Upper lobe of right lung (tissue), 1 donor: ENCODE results near the gene ANKRD22. TPM values are rescaled to one million over a fixed set of nuclear protein-coding genes. Genes with fewer than 3 reads are reported as not detected.
A peak's percentile ranks its signal among the peaks of the same experiment; 100 is the strongest.

Experiments used
- ATAC-seq: fragments of 200-7000 bp; cut with Tn5 transposase; one replicate; pipeline ENCODE4 v1.9.1; 2020; ENCODE audit warnings: mild to moderate bottlenecking, moderate library complexity
- DNase-seq: peaks from one replicate; pipeline ENCODE4 v3.0.0-alpha.2; 2020
- H3K27ac ChIP-seq: fragments of 200-600 bp; one replicate; pipeline ENCODE4 v1.8.0; 2022
- H3K27me3 ChIP-seq: fragments of 200-600 bp; one replicate; pipeline ENCODE4 v1.8.0; 2022; ENCODE audit warnings: mild to moderate bottlenecking
- H3K36me3 ChIP-seq: fragments of 200-600 bp; one replicate; pipeline ENCODE4 v1.8.0; 2022
- H3K4me1 ChIP-seq: fragments of 200-600 bp; one replicate; pipeline ENCODE4 v1.8.0; 2022
- H3K4me3 ChIP-seq: fragments of 200-600 bp; one replicate; pipeline ENCODE4 v1.8.0; 2022; ENCODE audit warnings: mild to moderate bottlenecking
- H3K9me3 ChIP-seq: fragments of 200-600 bp; one replicate; pipeline ENCODE4 v1.8.0; 2022
- intact Hi-C: fragments of 100-400 bp; cut with DNase I; formaldehyde crosslinking; loops from one replicate; pipeline ENCODE4 v1.11.0; 2022
- total RNA-seq: library from RNA; stranded (reverse); fragmentation: NEBNext Ultra II Directional; extraction: Animal tissue kit (Norgen Biotek cat#: 25700); gene quantifications from one replicate; pipeline ENCODE4 v1.2.1, GENCODE V29; 2021
- TF ChIP-seq, protein P1 (sequence below): fragments of 200-600 bp; IDR thresholded peaks from one replicate; pipeline ENCODE4 v1.8.0; 2022; ENCODE audit warnings: antibody characterized with exemption
- donor health status: DM: no; HTN: yes; CAD: no; lungs with severe emphysema.

Gene ANKRD22
- total RNA-seq, 1 donor from 2014 or later: 2.3 TPM

DNA sequence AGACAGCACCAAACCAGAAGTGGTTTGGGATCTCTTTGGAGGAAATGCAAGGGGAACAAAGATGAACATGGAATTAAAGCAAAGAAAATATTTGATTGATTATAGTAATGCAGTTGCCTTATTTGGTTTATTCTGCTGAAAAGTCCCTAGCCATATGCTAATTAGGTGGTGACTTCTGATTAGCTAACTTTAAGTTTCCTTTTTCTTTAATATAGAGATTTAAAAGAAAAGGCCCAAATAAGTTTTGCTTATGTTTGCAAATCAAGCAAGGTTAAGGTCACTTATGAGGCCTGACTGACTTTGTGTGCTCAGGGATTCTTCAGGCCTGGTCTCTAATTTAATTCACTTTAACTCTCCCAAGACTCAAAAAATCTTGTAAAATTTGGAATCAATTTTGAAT lies 6.2 kb upstream of the ANKRD22 start:
- intact Hi-C loops: no loop called here
- TF ChIP-seq, protein P1, sequence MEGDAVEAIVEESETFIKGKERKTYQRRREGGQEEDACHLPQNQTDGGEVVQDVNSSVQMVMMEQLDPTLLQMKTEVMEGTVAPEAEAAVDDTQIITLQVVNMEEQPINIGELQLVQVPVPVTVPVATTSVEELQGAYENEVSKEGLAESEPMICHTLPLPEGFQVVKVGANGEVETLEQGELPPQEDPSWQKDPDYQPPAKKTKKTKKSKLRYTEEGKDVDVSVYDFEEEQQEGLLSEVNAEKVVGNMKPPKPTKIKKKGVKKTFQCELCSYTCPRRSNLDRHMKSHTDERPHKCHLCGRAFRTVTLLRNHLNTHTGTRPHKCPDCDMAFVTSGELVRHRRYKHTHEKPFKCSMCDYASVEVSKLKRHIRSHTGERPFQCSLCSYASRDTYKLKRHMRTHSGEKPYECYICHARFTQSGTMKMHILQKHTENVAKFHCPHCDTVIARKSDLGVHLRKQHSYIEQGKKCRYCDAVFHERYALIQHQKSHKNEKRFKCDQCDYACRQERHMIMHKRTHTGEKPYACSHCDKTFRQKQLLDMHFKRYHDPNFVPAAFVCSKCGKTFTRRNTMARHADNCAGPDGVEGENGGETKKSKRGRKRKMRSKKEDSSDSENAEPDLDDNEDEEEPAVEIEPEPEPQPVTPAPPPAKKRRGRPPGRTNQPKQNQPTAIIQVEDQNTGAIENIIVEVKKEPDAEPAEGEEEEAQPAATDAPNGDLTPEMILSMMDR: no peak
- no peaks in the 10 kb centered on the region for H3K36me3 ChIP-seq
- ATAC-seq (no peak), DNase-seq (no peak)
- H3K27ac ChIP-seq: no peak overlapping the region
- H3K4me1 ChIP-seq: peaks cover under 1% of the 10 kb centered on the region
- H3K4me3 ChIP-seq: no peak overlapping the region
- no peaks in the 10 kb centered on the region for H3K9me3 ChIP-seq
- no peaks in the 10 kb centered on the region for H3K27me3 ChIP-seq

DNA sequence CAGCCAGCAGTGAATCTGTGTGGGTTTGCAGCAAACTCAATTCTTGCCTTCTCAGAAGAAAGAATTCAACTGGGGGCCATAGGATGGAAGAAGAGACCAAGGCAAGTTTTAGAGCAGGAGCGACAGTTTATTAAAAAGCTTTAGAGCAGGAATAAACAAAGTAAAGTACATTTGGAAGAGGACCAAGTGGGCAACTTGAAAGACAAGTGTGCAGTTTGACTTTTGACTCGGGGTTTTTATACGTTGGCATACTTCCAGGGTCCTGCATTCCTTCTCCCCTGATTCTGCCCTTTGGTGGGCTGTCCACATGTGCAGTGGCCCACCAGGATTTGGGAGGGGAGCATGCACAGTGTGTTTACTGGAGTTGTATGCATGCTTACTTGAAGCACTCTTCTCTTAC lies 3.0 kb upstream of the ANKRD22 start:
- ATAC-seq (no peak), DNase-seq (no peak)
- Histone ChIP-seq H3K27me3 (no peaks in the 10 kb centered on the region), H3K36me3 (no peaks in the 10 kb centered on the region), H3K9me3 (no peaks in the 10 kb centered on the region), H3K27ac (no peak overlapping the region), H3K4me1 (peaks cover 11% of the 10 kb centered on the region), H3K4me3 (no peak overlapping the region)
- intact Hi-C loops: no loop called here
- TF ChIP-seq, protein P1: no peak

DNA sequence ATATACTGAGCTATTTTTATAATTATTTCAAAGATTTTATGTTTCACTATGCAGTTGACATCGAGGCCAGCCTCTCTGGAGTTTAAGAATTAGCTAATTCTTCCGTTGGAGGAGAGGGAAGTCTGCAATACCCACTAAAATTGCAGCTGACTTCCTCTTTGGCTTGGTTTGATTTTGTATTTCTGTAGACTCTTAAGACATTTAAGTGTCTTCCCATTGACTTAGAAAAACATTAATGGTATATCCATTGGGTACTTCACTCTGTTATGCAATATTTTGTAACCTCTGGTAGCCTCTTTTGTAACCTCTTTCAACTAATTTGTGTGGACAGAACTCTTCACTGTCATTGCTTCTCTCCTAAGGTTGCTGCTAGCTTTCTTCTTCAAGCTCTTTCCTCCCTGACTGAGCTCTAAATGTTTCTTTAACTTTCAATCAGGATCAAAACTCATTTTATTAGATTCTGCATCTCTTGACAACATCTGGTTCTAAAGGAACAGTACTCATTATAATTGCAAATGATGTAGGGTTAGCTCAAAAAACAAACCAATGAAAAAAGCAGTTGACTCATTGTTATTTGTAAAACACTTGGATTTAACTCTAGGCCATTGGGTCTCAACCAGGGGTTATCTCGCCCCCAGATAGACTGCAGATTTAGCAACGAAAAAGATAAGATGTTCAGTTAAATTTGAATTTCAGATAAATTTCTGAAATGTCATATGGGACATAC lies 1.7 kb upstream of the ANKRD22 start:
- peak; percentile 65 for ATAC-seq
- intact Hi-C loops: no loop called here
- peak overlapping the region; percentile 12 for H3K27ac ChIP-seq

DNA sequence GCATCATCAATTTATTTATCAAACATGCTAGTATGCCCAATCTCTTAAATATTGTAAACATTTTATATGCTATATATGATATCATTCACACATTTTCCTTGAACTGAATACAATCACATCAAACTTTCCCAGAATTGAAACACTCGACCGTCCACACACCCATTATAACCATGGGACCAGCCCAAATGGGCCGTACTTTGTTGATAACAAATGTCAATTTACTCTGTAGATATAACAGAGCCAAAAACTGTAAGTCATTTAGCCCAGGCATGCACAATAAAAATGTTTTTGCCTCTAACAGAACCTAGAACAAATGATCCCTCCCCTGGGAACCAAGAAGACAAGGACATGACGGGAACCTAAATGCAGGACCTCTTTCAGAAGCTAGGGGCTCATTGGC lies 683 bp upstream of the ANKRD22 start:
- Histone ChIP-seq H3K9me3 (no peaks in the 10 kb centered on the region), H3K27ac (peak overlapping the region; percentile 12), H3K4me3 (no peak overlapping the region), H3K36me3 (no peaks in the 10 kb centered on the region), H3K27me3 (no peaks in the 10 kb centered on the region), H3K4me1 (peaks cover 11% of the 10 kb centered on the region)
- DNase-seq: no peak
- TF ChIP-seq, protein P1: no peak
- intact Hi-C loops: no loop called here
- no peak for ATAC-seq

More for the DNA sequence above, 1.7 kb upstream of the ANKRD22 start:
- Histone ChIP-seq H3K27me3 (no peaks in the 10 kb centered on the region), H3K4me3 (no peak overlapping the region), H3K4me1 (peaks cover 11% of the 10 kb centered on the region), H3K36me3 (no peaks in the 10 kb centered on the region), H3K9me3 (no peaks in the 10 kb centered on the region)
- no peak for DNase-seq
- TF ChIP-seq, protein P1: no peak

DNA sequence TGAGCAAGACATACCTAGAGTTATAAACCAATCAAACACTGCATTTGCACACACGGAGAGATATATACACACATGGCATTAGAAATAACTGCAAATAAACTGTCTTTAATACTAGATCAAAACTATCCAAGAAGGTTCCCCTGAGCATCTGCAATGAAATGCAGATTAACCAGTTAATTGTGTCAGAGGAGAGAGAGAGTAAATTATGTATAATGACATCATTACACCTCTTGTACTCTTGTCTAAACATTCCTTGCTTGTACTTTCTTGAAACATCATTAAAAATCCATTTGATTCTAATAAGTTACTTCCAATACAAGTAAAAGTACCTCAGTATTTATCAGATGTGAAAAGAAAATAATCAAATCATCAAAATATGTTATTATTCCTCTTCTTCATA lies 932 bp downstream of the ANKRD22 start:
- ATAC-seq: no peak
- no peak overlapping the region for H3K4me3 ChIP-seq

More for the DNA sequence above, 932 bp downstream of the ANKRD22 start:
- Histone ChIP-seq H3K27me3 (no peaks in the 10 kb centered on the region), H3K36me3 (no peaks in the 10 kb centered on the region), H3K27ac (no peak overlapping the region), H3K9me3 (no peaks in the 10 kb centered on the region), H3K4me1 (peaks cover 11% of the 10 kb centered on the region)
- intact Hi-C loops: no loop called here
- TF ChIP-seq, protein P1: no peak
- no peak for DNase-seq
